GM23338 (cell line): Measurements from ENCODE around the gene EIF4G3. TPM values are rescaled to one million over a fixed set of nuclear protein-coding genes. Genes with fewer than 3 reads are reported as not detected.

ENCODE experiments used
- ATAC-seq: fragments of 200-7000 bp; cut with Tn5 transposase; 3 replicates; pipeline ENCODE4 v1.9.1; 2020
- DNase-seq: peaks from one replicate; pipeline ENCODE4 v3.0.0-alpha.2; 2015; ENCODE audit warnings: low spot score
- H2AFZ ChIP-seq: fragments of 200-600 bp; sonication (generic); 2 replicates; pipeline ENCODE4 v1.8.0; 2016; ENCODE audit warnings: antibody characterized with exemption, mild to moderate bottlenecking, moderate library complexity
- H3F3A ChIP-seq: fragments of 200-600 bp; sonication (generic); replicated peaks from 2 replicates; pipeline ENCODE4 v1.8.0; 2017; ENCODE audit warnings: antibody characterized with exemption, mixed run types, low read depth
- H3K27ac ChIP-seq: fragments of 200-600 bp; sonication (generic); 2 replicates; pipeline ENCODE4 v1.6.1; 2016; ENCODE audit warnings: low read depth
- H3K27me3 ChIP-seq: fragments of 200-600 bp; sonication (generic); 2 replicates; pipeline ENCODE4 v1.8.0; 2016; ENCODE audit warnings: mild to moderate bottlenecking, mixed run types, moderate library complexity; ENCODE audit not compliant: insufficient read depth
- H3K36me3 ChIP-seq: fragments of 200-600 bp; sonication (generic); 2 replicates; pipeline ENCODE4 v1.8.0; 2016; ENCODE audit warnings: mild to moderate bottlenecking; ENCODE audit not compliant: insufficient read depth
- H3K4me1 ChIP-seq: fragments of 200-600 bp; sonication (generic); 2 replicates; pipeline ENCODE4 v1.8.0; 2016; ENCODE audit warnings: mild to moderate bottlenecking, moderate library complexity; ENCODE audit not compliant: insufficient read depth
- H3K4me2 ChIP-seq: fragments of 200-600 bp; sonication (generic); 2 replicates; pipeline ENCODE4 v1.7.1; 2017; ENCODE audit warnings: mixed run types
- H3K4me3 ChIP-seq: fragments of 200-600 bp; sonication (generic); 2 replicates; pipeline ENCODE4 v1.6.1; 2016; ENCODE audit warnings: mixed run types
- H3K79me2 ChIP-seq: fragments of 200-600 bp; sonication (generic); replicated peaks from 2 replicates; pipeline ENCODE4 v1.8.0; 2017; ENCODE audit warnings: mild to moderate bottlenecking; ENCODE audit not compliant: insufficient read depth
- H3K9me2 ChIP-seq: fragments of 200-600 bp; sonication (generic); 2 replicates; pipeline ENCODE4 v1.8.0; 2017; ENCODE audit not compliant: insufficient read depth
- H4K20me1 ChIP-seq: fragments of 200-600 bp; sonication (generic); replicated peaks from 2 replicates; pipeline ENCODE4 v1.8.0; 2017; ENCODE audit warnings: mild to moderate bottlenecking; ENCODE audit not compliant: insufficient read depth
- H3K27ac Mint-ChIP-seq: 2 replicates; pipeline ENCODE4 v1.8.0; 2020; ENCODE audit warnings: inconsistent platforms, mild to moderate bottlenecking, moderate library complexity, mixed read lengths
- H3K27me3 Mint-ChIP-seq: 3 replicates; pipeline ENCODE4 v1.8.0; 2022; ENCODE audit warnings: low read depth, mild to moderate bottlenecking, moderate library complexity, mixed read lengths, inconsistent platforms; ENCODE audit not compliant: insufficient read depth, poor library complexity
- H3K36me3 Mint-ChIP-seq: 3 replicates; pipeline ENCODE4 v1.8.0; 2021; ENCODE audit warnings: low read depth, mild to moderate bottlenecking, inconsistent platforms, moderate library complexity, mixed read lengths
- H3K4me1 Mint-ChIP-seq: 3 replicates; pipeline ENCODE4 v1.8.0; 2020; ENCODE audit warnings: mild to moderate bottlenecking, inconsistent platforms, mixed read lengths
- H3K4me3 Mint-ChIP-seq: 3 replicates; pipeline ENCODE4 v1.8.0; 2021; ENCODE audit warnings: moderate library complexity, mild to moderate bottlenecking, inconsistent platforms, mixed read lengths
- H3K9me3 Mint-ChIP-seq: 3 replicates; pipeline ENCODE4 v1.8.0; 2020; ENCODE audit warnings: moderate library complexity, mild to moderate bottlenecking, inconsistent platforms, mixed read lengths
- CREB1 ChIP-seq: fragments of 250-450 bp; sonication (Bioruptor Pico); IDR thresholded peaks from 2 replicates; pipeline ENCODE4 v1.5.0; 2020; ENCODE audit warnings: low read depth, mild to moderate bottlenecking, moderate library complexity
- CTCF ChIP-seq, 2 experiments: fragments of 200-600 bp in 1 of 2; sonication (generic) in 1 of 2; conservative IDR thresholded peaks; 2 replicates each; pipeline versions ENCODE4 v1.5.1 to v1.6.1; 2016 to 2017; ENCODE audit warnings: antibody characterized with exemption in 2 of 2, low read depth in 2 of 2, mild to moderate bottlenecking in 2 of 2, moderate library complexity in 1 of 2
- ETS1 ChIP-seq: IDR thresholded peaks from 2 replicates; pipeline ENCODE4 v1.6.1; 2016; ENCODE audit warnings: antibody characterized with exemption
- EZH2 ChIP-seq: fragments of 200-600 bp; sonication (generic); IDR thresholded peaks from one replicate; pipeline ENCODE4 v1.8.0; 2017; ENCODE audit warnings: antibody characterized with exemption, mild to moderate bottlenecking, low read depth; ENCODE audit not compliant: unreplicated experiment
- EZH2phosphoT487 ChIP-seq: fragments of 200-600 bp; sonication (generic); IDR thresholded peaks from one replicate; pipeline ENCODE4 v1.8.1; 2018; ENCODE audit warnings: antibody characterized with exemption; ENCODE audit not compliant: unreplicated experiment
- JUNB ChIP-seq: IDR thresholded peaks from one replicate; pipeline ENCODE4 v1.6.1; 2016; ENCODE audit warnings: antibody characterized with exemption; ENCODE audit not compliant: unreplicated experiment
- NANOG ChIP-seq: IDR thresholded peaks from 2 replicates; pipeline ENCODE4 v1.6.1; 2016; ENCODE audit warnings: antibody characterized with exemption, borderline replicate concordance
- POLR2AphosphoS5 ChIP-seq: IDR thresholded peaks from 2 replicates; pipeline ENCODE4 v1.6.1; 2016; ENCODE audit warnings: antibody characterized with exemption, low read depth
- STAT1 ChIP-seq: IDR thresholded peaks from one replicate; pipeline ENCODE4 v1.6.1; 2016; ENCODE audit warnings: antibody characterized with exemption; ENCODE audit not compliant: unreplicated experiment
- ZNF114 ChIP-seq: fragments of 250-450 bp; sonication (Bioruptor Pico); IDR thresholded peaks from 2 replicates; pipeline ENCODE4 v1.5.0; 2020; ENCODE audit warnings: mild to moderate bottlenecking, moderate library complexity
- ZNF331 ChIP-seq: fragments of 250-450 bp; sonication (Bioruptor Pico); IDR thresholded peaks from 2 replicates; pipeline ENCODE4 v1.5.0; 2020; ENCODE audit warnings: low read depth, mild to moderate bottlenecking, moderate library complexity
- polyA plus RNA-seq: library from polyadenylated mRNA; unstranded; fragments of >200 nt; fragmentation: Nextera tagmentation; extraction: Ambion mirVana; gene quantifications from 2 replicates; pipeline ENCODE4 v1.2.1, GENCODE V29; 2016
- total RNA-seq: library from RNA; depleted of rRNA; stranded (reverse); fragments of >200 nt; shearing (Covaris generic); gene quantifications from 2 replicates; pipeline ENCODE4 v1.2.3, GENCODE V29; 2014
- TF ChIP-seq, protein P1 (sequence below): IDR thresholded peaks from one replicate; pipeline ENCODE4 v1.6.1; 2018; ENCODE audit warnings: antibody characterized with exemption; ENCODE audit not compliant: unreplicated experiment
- TF ChIP-seq, protein P2 (sequence below): fragments of 250-450 bp; sonication (Bioruptor Pico); IDR thresholded peaks from 2 replicates; pipeline ENCODE4 v1.5.0; 2020; ENCODE audit warnings: mild to moderate bottlenecking, moderate library complexity

Gene EIF4G3
- total and polyA plus RNA-seq, 2 experiments from 2014 or later: 37.9 to 68.1 TPM

DNA sequence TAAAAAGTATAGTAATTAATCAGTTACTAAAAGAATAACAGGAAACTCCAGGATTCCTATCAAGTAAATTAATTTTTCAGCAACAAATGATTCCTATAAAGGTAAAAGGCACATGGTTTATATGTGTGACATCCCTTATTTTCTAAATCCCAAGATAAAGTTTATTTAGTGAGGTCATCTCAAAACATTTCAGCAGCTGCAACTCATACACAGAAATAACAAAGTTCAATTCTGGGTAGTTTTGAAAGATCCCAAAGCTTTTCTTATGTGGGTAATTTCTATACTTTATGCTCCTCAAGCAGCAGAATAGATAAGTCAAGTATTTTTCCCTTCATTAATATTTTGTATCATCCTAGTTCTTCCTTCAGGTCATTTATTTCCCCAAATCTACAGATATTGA is 117.7 kb downstream of the EIF4G3 start:
- Mint-ChIP-seq H3K4me3 (no peak overlapping the region), H3K27me3 (no peaks in the 10 kb centered on the region), H3K27ac (no peak overlapping the region), H3K36me3 (peaks cover 10% of the 10 kb centered on the region), H3K4me1 (no peaks in the 10 kb centered on the region; the same call in 2 of the 3 replicates), H3K9me3 (peaks cover 6% of the 10 kb centered on the region)
- ATAC-seq (no peak), DNase-seq (no peak)
- no peaks in the 10 kb centered on the region for H3K9me2 ChIP-seq
- H3K4me2 ChIP-seq: no peak overlapping the region
- H3K27ac ChIP-seq: no peak overlapping the region
- peaks cover 15% of the 10 kb centered on the region for H3K79me2 ChIP-seq
- no peaks in the 10 kb centered on the region for H3K4me1 ChIP-seq
- no peak for TF ChIP-seq EZH2phosphoT487
- TF ChIP-seq NANOG: no peak
- TF ChIP-seq, protein P1, sequence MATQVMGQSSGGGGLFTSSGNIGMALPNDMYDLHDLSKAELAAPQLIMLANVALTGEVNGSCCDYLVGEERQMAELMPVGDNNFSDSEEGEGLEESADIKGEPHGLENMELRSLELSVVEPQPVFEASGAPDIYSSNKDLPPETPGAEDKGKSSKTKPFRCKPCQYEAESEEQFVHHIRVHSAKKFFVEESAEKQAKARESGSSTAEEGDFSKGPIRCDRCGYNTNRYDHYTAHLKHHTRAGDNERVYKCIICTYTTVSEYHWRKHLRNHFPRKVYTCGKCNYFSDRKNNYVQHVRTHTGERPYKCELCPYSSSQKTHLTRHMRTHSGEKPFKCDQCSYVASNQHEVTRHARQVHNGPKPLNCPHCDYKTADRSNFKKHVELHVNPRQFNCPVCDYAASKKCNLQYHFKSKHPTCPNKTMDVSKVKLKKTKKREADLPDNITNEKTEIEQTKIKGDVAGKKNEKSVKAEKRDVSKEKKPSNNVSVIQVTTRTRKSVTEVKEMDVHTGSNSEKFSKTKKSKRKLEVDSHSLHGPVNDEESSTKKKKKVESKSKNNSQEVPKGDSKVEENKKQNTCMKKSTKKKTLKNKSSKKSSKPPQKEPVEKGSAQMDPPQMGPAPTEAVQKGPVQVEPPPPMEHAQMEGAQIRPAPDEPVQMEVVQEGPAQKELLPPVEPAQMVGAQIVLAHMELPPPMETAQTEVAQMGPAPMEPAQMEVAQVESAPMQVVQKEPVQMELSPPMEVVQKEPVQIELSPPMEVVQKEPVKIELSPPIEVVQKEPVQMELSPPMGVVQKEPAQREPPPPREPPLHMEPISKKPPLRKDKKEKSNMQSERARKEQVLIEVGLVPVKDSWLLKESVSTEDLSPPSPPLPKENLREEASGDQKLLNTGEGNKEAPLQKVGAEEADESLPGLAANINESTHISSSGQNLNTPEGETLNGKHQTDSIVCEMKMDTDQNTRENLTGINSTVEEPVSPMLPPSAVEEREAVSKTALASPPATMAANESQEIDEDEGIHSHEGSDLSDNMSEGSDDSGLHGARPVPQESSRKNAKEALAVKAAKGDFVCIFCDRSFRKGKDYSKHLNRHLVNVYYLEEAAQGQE: no peak
- TF ChIP-seq JUNB: no peak
- TF ChIP-seq POLR2AphosphoS5: no peak
- TF ChIP-seq EZH2: no peak
- no peak for TF ChIP-seq CTCF (conservative IDR thresholded peaks at IDR 0.05; ENCODE audit: low read depth in 2 of 2)
- no peak for TF ChIP-seq ETS1
- TF ChIP-seq ZNF114 (CRISPR knock-in tag): no peak
- no peak for TF ChIP-seq CREB1 (CRISPR knock-in tag)
- TF ChIP-seq STAT1: no peak
- TF ChIP-seq, protein P2, sequence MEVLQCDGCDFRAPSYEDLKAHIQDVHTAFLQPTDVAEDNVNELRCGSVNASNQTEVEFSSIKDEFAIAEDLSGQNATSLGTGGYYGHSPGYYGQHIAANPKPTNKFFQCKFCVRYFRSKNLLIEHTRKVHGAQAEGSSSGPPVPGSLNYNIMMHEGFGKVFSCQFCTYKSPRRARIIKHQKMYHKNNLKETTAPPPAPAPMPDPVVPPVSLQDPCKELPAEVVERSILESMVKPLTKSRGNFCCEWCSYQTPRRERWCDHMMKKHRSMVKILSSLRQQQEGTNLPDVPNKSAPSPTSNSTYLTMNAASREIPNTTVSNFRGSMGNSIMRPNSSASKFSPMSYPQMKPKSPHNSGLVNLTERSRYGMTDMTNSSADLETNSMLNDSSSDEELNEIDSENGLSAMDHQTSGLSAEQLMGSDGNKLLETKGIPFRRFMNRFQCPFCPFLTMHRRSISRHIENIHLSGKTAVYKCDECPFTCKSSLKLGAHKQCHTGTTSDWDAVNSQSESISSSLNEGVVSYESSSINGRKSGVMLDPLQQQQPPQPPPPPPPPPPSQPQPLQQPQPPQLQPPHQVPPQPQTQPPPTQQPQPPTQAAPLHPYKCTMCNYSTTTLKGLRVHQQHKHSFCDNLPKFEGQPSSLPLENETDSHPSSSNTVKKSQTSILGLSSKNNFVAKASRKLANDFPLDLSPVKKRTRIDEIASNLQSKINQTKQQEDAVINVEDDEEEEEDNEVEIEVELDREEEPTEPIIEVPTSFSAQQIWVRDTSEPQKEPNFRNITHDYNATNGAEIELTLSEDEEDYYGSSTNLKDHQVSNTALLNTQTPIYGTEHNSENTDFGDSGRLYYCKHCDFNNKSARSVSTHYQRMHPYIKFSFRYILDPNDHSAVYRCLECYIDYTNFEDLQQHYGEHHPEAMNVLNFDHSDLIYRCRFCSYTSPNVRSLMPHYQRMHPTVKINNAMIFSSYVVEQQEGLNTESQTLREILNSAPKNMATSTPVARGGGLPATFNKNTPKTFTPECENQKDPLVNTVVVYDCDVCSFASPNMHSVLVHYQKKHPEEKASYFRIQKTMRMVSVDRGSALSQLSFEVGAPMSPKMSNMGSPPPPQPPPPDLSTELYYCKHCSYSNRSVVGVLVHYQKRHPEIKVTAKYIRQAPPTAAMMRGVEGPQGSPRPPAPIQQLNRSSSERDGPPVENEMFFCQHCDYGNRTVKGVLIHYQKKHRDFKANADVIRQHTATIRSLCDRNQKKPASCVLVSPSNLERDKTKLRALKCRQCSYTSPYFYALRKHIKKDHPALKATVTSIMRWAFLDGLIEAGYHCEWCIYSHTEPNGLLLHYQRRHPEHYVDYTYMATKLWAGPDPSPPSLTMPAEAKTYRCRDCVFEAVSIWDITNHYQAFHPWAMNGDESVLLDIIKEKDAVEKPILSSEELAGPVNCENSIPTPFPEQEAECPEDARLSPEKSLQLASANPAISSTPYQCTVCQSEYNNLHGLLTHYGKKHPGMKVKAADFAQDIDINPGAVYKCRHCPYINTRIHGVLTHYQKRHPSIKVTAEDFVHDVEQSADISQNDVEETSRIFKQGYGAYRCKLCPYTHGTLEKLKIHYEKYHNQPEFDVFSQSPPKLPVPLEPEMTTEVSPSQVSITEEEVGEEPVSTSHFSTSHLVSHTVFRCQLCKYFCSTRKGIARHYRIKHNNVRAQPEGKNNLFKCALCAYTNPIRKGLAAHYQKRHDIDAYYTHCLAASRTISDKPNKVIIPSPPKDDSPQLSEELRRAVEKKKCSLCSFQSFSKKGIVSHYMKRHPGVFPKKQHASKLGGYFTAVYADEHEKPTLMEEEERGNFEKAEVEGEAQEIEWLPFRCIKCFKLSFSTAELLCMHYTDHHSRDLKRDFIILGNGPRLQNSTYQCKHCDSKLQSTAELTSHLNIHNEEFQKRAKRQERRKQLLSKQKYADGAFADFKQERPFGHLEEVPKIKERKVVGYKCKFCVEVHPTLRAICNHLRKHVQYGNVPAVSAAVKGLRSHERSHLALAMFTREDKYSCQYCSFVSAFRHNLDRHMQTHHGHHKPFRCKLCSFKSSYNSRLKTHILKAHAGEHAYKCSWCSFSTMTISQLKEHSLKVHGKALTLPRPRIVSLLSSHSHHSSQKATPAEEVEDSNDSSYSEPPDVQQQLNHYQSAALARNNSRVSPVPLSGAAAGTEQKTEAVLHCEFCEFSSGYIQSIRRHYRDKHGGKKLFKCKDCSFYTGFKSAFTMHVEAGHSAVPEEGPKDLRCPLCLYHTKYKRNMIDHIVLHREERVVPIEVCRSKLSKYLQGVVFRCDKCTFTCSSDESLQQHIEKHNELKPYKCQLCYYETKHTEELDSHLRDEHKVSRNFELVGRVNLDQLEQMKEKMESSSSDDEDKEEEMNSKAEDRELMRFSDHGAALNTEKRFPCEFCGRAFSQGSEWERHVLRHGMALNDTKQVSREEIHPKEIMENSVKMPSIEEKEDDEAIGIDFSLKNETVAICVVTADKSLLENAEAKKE (CRISPR knock-in tag): no peak
- TF ChIP-seq ZNF331 (CRISPR knock-in tag): no peak
- H4K20me1 ChIP-seq: no peaks in the 10 kb centered on the region
- H3K27me3 ChIP-seq: no peaks in the 10 kb centered on the region
- H3K36me3 ChIP-seq: no peaks in the 10 kb centered on the region
- no peak overlapping the region for H2AFZ ChIP-seq
- no peak overlapping the region for H3K4me3 ChIP-seq
- no peaks in the 10 kb centered on the region for H3F3A ChIP-seq
